HEK293T (cell line): Measurements from ENCODE around the gene KLHL15.

Experiments used
- ARNT ChIP-seq: fragments of 450-650 bp; IDR thresholded peaks from 2 replicates; pipeline ENCODE4 v1.6.1; 2017; ENCODE audit warnings: mild to moderate bottlenecking
- BHLHE40 ChIP-seq: fragments of 450-650 bp; IDR thresholded peaks from 2 replicates; pipeline ENCODE4 v1.6.1; 2016; ENCODE audit warnings: mild to moderate bottlenecking, moderate library complexity, borderline replicate concordance
- CTBP1 ChIP-seq: fragments of 450-650 bp; IDR thresholded peaks from 2 replicates; pipeline ENCODE4 v1.6.1; 2016; ENCODE audit warnings: borderline replicate concordance
- ELF4 ChIP-seq: fragments of 450-650 bp; IDR thresholded peaks from 2 replicates; pipeline ENCODE4 v1.6.1; 2017; ENCODE audit warnings: antibody characterized with exemption
- FOXK2 ChIP-seq: fragments of 450-650 bp; IDR thresholded peaks from 2 replicates; pipeline ENCODE4 v1.6.1; 2016; ENCODE audit warnings: mild to moderate bottlenecking
- FOXM1 ChIP-seq: fragments of 450-650 bp; IDR thresholded peaks from 2 replicates; pipeline ENCODE4 v1.6.1; 2017; ENCODE audit warnings: mild to moderate bottlenecking, borderline replicate concordance
- HDGF ChIP-seq: fragments of 450-650 bp; IDR thresholded peaks from 2 replicates; pipeline ENCODE4 v1.6.1; 2017; ENCODE audit warnings: antibody characterized with exemption, borderline replicate concordance
- NFRKB ChIP-seq: fragments of 450-650 bp; IDR thresholded peaks from 2 replicates; pipeline ENCODE4 v1.6.1; 2016; ENCODE audit warnings: mild to moderate bottlenecking, moderate library complexity
- SUZ12 ChIP-seq: fragments of 450-650 bp; IDR thresholded peaks from 2 replicates; pipeline ENCODE4 v1.6.1; 2016; ENCODE audit warnings: mild to moderate bottlenecking

DNA sequence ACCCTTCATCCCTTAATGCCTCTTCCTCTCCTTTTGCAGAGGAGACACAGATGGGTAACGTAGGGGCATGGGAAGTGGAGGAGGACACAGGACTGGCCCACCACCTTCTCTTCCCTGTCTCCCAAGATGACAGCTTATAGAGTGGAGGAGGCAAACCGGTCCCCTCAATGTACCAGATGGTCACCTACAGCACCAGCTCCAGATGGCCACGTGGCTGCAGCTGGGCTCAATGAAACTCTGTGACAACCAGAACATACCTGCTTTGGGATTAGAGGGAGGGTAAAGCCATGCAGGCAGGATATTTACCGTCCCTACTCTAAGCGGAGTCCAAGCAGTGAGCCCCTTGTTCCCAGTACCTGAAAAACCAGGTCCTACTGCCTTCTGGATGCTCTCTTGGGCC is 7.5 kb upstream of the KLHL15 start:
- TF ChIP-seq ELF4 (no peak), HDGF (no peak), BHLHE40 (no peak), SUZ12 (no peak), NFRKB (no peak), FOXK2 (no peak), ARNT (no peak), FOXM1 (no peak), CTBP1 (no peak)
